GM19240 (cell line): ENCODE measurements around the gene PAQR5.
"Not testable (repeated sequence)": the region's sequence is repeated elsewhere in the genome, so short reads cannot be mapped to it uniquely, and the experiment has no call there.

Source experiments
- DNase-seq: peaks from one replicate; pipeline ENCODE4 v3.0.0; 2011; ENCODE audit warnings: low spot score; ENCODE audit not compliant: insufficient read length

The PAQR5 gene

GRCh38 chr15:69293741-69294615 lies 4.7 kb upstream of the PAQR5 start:
- no peak for DNase-seq

- no peak for DNase-seq
Observed at GRCh38 chr15:69296606-69297005, 2.1 kb upstream of the PAQR5 start.

- no peak for DNase-seq
Observed at GRCh38 chr15:69297642-69298353, 914 bp upstream of the PAQR5 start.

- no peak for DNase-seq
Observed at GRCh38 chr15:69298354-69298696, 387 bp upstream of the PAQR5 start.

GRCh38 chr15:69299451-69299886 lies 757 bp downstream of the PAQR5 start:
- no peak for DNase-seq

GRCh38 chr15:69299943-69300588 lies 1.4 kb downstream of the PAQR5 start:
- no peak for DNase-seq

- DNase-seq, result not testable (repeated sequence)
Observed at GRCh38 chr15:69301101-69301500, 2.4 kb downstream of the PAQR5 start.

- DNase-seq, result not testable (repeated sequence)
Observed at GRCh38 chr15:69302087-69302486, 3.4 kb downstream of the PAQR5 start.

- no peak for DNase-seq
Observed at GRCh38 chr15:69302929-69303328, 4.2 kb downstream of the PAQR5 start.

- no peak for DNase-seq
Observed at GRCh38 chr15:69303337-69304181, 4.8 kb downstream of the PAQR5 start.

- no peak for DNase-seq
Observed at GRCh38 chr15:69304182-69304545, 5.5 kb downstream of the PAQR5 start.

- DNase-seq, result no peak
Observed at GRCh38 chr15:69305204-69305931, 6.7 kb downstream of the PAQR5 start.

GRCh38 chr15:69305933-69306568 lies 7.3 kb downstream of the PAQR5 start:
- DNase-seq, result no peak

- DNase-seq, result no peak
Observed at GRCh38 chr15:69307939-69308338, 9.2 kb downstream of the PAQR5 start.

- DNase-seq, result no peak
Observed at GRCh38 chr15:69308949-69309348, 10.2 kb downstream of the PAQR5 start.

GRCh38 chr15:69311319-69311721 lies 12.6 kb downstream of the PAQR5 start:
- DNase-seq, result no peak

- DNase-seq, result no peak
Observed at GRCh38 chr15:69313432-69314000, 14.8 kb downstream of the PAQR5 start.

GRCh38 chr15:69314131-69314530 lies 15.4 kb downstream of the PAQR5 start:
- DNase-seq, result no peak

- DNase-seq, result no peak
Observed at GRCh38 chr15:69314736-69315135, 16.0 kb downstream of the PAQR5 start.
